IMR-90 (cell line): ENCODE measurements around the gene GTPBP4. TPM values are rescaled to one million over a fixed set of nuclear protein-coding genes. Genes with fewer than 3 reads are reported as not detected.

Experiments
- ATAC-seq: fragments of 200-7000 bp; cut with Tn5 transposase; 2 replicates; pipeline ENCODE4 v1.9.1; 2020; ENCODE audit warnings: low read depth, mild to moderate bottlenecking, moderate library complexity
- BruUV-seq: library from RNA; stranded (reverse); fragments of 400-500 nt; replicated peaks from 2 replicates; lab custom pipeline; 2021; lab: Mats Ljungman, UMichigan
- CTCF ChIA-PET: fragments of 300-600 bp; formaldehyde crosslinking; extraction: SDS; loops from one replicate; lab custom pipeline; 2021; ENCODE audit warnings: antibody characterized with exemption; lab: Yijun Ruan, JAX
- POLR2A ChIA-PET: fragments of 300-600 bp; sonication (Branson Sonifier 250); formaldehyde crosslinking; loops from one replicate; lab custom pipeline; 2022; ENCODE audit warnings: antibody characterized with exemption; ENCODE audit not compliant: unreplicated experiment; lab: Charles Lee
- DNase-seq: peaks from one replicate; pipeline ENCODE4 v3.0.0; 2013
- H2AFZ ChIP-seq: replicated peaks from 2 replicates; pipeline ENCODE3; 2013; ENCODE audit warnings: low read length, mild to moderate bottlenecking; ENCODE audit not compliant: poor library complexity
- H2AK5ac ChIP-seq: 2 replicates; pipeline ENCODE4 v1.6.1; 2013; ENCODE audit warnings: low read depth, low read length, inconsistent platforms
- H2AK9ac ChIP-seq: replicated peaks from 2 replicates; pipeline ENCODE3; 2013; ENCODE audit warnings: mild to moderate bottlenecking, low read depth, low read length, moderate library complexity; ENCODE audit not compliant: poor library complexity
- H2BK120ac ChIP-seq: 2 replicates; pipeline ENCODE4 v1.6.1; 2013; ENCODE audit warnings: low read depth, low read length, inconsistent platforms
- H2BK15ac ChIP-seq: 3 replicates; pipeline ENCODE4 v1.6.1; 2013; ENCODE audit warnings: low read depth, low read length, inconsistent platforms
- H2BK20ac ChIP-seq: 2 replicates; pipeline ENCODE4 v1.6.1; 2013; ENCODE audit warnings: low read depth, mild to moderate bottlenecking, inconsistent platforms, low read length, moderate library complexity
- H2BK5ac ChIP-seq: 2 replicates; pipeline ENCODE4 v1.6.1; 2013; ENCODE audit warnings: mild to moderate bottlenecking, low read depth, low read length, inconsistent platforms; ENCODE audit not compliant: poor library complexity, severe bottlenecking
- H3K14ac ChIP-seq: replicated peaks from 2 replicates; pipeline ENCODE4 v1.6.1; 2013; ENCODE audit warnings: low read depth, low read length, inconsistent platforms
- H3K18ac ChIP-seq: 2 replicates; pipeline ENCODE4 v1.6.1; 2013; ENCODE audit warnings: low read depth, low read length, control low read depth
- H3K23ac ChIP-seq: 2 replicates; pipeline ENCODE4 v1.6.1; 2013; ENCODE audit warnings: low read depth, low read length, inconsistent platforms
- H3K27ac ChIP-seq: 2 replicates; pipeline ENCODE4 v1.5.1; 2013; ENCODE audit warnings: mild to moderate bottlenecking, control low read depth, low read length; ENCODE audit not compliant: insufficient read depth
- H3K27me3 ChIP-seq: 2 replicates; pipeline ENCODE4 v1.6.1; 2013; ENCODE audit warnings: low read length; ENCODE audit not compliant: control insufficient read depth, insufficient read depth
- H3K36me3 ChIP-seq: 2 replicates; pipeline ENCODE4 v1.6.1; 2013; ENCODE audit warnings: low read length, mixed read lengths; ENCODE audit not compliant: control insufficient read depth, insufficient read depth
- H3K4ac ChIP-seq: 2 replicates; pipeline ENCODE4 v1.6.1; 2013; ENCODE audit warnings: low read depth, low read length, inconsistent platforms
- H3K4me1 ChIP-seq: 2 replicates; pipeline ENCODE4 v1.6.1; 2013; ENCODE audit warnings: low read length, mixed read lengths; ENCODE audit not compliant: control insufficient read depth, insufficient read depth
- H3K4me2 ChIP-seq: 2 replicates; pipeline ENCODE4 v1.6.1; 2013; ENCODE audit warnings: low read depth, mild to moderate bottlenecking, control low read depth, low read length, moderate library complexity
- H3K4me3 ChIP-seq: 2 replicates; pipeline ENCODE4 v1.5.1; 2013; ENCODE audit warnings: low read depth, mild to moderate bottlenecking, control low read depth, low read length, moderate library complexity; ENCODE audit not compliant: insufficient read depth
- H3K56ac ChIP-seq: 2 replicates; pipeline ENCODE4 v1.6.1; 2013; ENCODE audit warnings: low read length, inconsistent platforms; ENCODE audit not compliant: insufficient read depth; ENCODE audit errors: extremely low read depth
- H3K79me1 ChIP-seq, 2 experiments: 2 replicates each; pipeline ENCODE4 v1.6.1; 2013; ENCODE audit warnings: low read length in 2 of 2, inconsistent platforms in 1 of 2, low read depth in 1 of 2
- H3K9ac ChIP-seq: 2 replicates; pipeline ENCODE4 v1.6.1; 2013; ENCODE audit warnings: low read depth, low read length, control low read depth
- H3K9me1 ChIP-seq: 2 replicates; pipeline ENCODE4 v1.6.1; 2013; ENCODE audit warnings: low read length, inconsistent platforms; ENCODE audit not compliant: insufficient read depth
- H3K9me3 ChIP-seq: 2 replicates; pipeline ENCODE4 v1.6.1; 2013; ENCODE audit warnings: low read length; ENCODE audit not compliant: control insufficient read depth, insufficient read depth
- H4K20me1 ChIP-seq: 2 replicates; pipeline ENCODE4 v1.6.1; 2013; ENCODE audit warnings: low read length, inconsistent platforms; ENCODE audit not compliant: insufficient read depth
- H4K5ac ChIP-seq: 2 replicates; pipeline ENCODE4 v1.6.1; 2013; ENCODE audit warnings: mild to moderate bottlenecking, low read depth, low read length, control low read depth
- H4K8ac ChIP-seq, 2 experiments: 2 replicates each; pipeline ENCODE4 v1.6.1; 2013; ENCODE audit warnings: low read depth in 2 of 2, low read length in 2 of 2, control low read depth in 1 of 2, inconsistent platforms in 1 of 2
- H4K91ac ChIP-seq: 2 replicates; pipeline ENCODE4 v1.6.1; 2013; ENCODE audit warnings: low read depth, low read length, inconsistent platforms; ENCODE audit not compliant: insufficient read depth
- CHD1 ChIP-seq: IDR thresholded peaks from 2 replicates; pipeline ENCODE4 v1.6.1; 2012; ENCODE audit warnings: low read depth, low read length, improper control_type of control experiment
- MAFK ChIP-seq: IDR thresholded peaks from 2 replicates; pipeline ENCODE4 v1.6.1; 2012; ENCODE audit warnings: low read depth, low read length, improper control_type of control experiment
- MXI1 ChIP-seq: IDR thresholded peaks from 2 replicates; pipeline ENCODE4 v1.6.1; 2012; ENCODE audit warnings: low read depth, mild to moderate bottlenecking, low read length, moderate library complexity, borderline replicate concordance
- NFE2L2 ChIP-seq: fragments of 150-350 bp; IDR thresholded peaks from 2 replicates; pipeline ENCODE4 v1.6.1; 2016; ENCODE audit warnings: low read depth, mild to moderate bottlenecking, low read length
- RAD21 ChIP-seq: IDR thresholded peaks from 2 replicates; pipeline ENCODE4 v1.6.1; 2012; ENCODE audit warnings: low read length, improper control_type of control experiment
- RFX5 ChIP-seq: IDR thresholded peaks from 2 replicates; pipeline ENCODE4 v1.8.0; 2012; ENCODE audit warnings: low read depth, mild to moderate bottlenecking, low read length, moderate library complexity
- SMC3 ChIP-seq: fragments of 150-350 bp; IDR thresholded peaks from 2 replicates; pipeline ENCODE4 v1.6.1; 2016; ENCODE audit warnings: low read depth, mild to moderate bottlenecking, antibody characterized with exemption, low read length, moderate library complexity
- WGBS, 2 experiments: methylation state at CpG; one replicate each; pipeline versions ENCODE4 v1.1.5 to v1.1.7; 2013; ENCODE audit warnings: missing lambda C conversion rate in 2 of 2; ENCODE audit not compliant: insufficient read length in 1 of 2; ENCODE audit errors: extremely low coverage in 2 of 2; 5-methylcytosine and 5-hydroxymethylcytosine counted together
- dilution Hi-C: fragments of 300-500 bp; cut with HindIII; formaldehyde crosslinking; loops from one replicate; pipeline ENCODE4 v1.14.3; 2018; ENCODE audit warnings: low sequenced_read_pairs; ENCODE audit not compliant: unreplicated experiment
- in situ Hi-C: fragments of 300-500 bp; cut with MboI; formaldehyde crosslinking; loops from 3 replicates; pipeline ENCODE4 v1.14.3; 2019; ENCODE audit warnings: low sequenced_read_pairs, inconsistent platforms, mixed read lengths
- intact Hi-C: fragments of 100-400 bp; cut with micrococcal nuclease; formaldehyde crosslinking; loops from 2 replicates; pipeline ENCODE4 v1.10.0; 2022
- polyA plus RNA-seq, 3 experiments: library from polyadenylated mRNA; depleted of rRNA; stranded (reverse); fragments of >200 nt; gene quantifications; 2 replicates each; pipeline ENCODE4 v1.2.3, GENCODE V29; 2012; ENCODE audit warnings: low replicate concordance in 1 of 3
- total RNA-seq: library from RNA; depleted of rRNA; stranded (reverse); fragments of >200 nt; gene quantifications from 2 replicates; pipeline ENCODE4 v1.2.3, GENCODE V29; 2012
- TF ChIP-seq, protein P1 (sequence below): fragments of 150-350 bp; IDR thresholded peaks from 2 replicates; pipeline ENCODE4 v1.6.1; 2016; ENCODE audit warnings: low read depth, mild to moderate bottlenecking, low read length, moderate library complexity, borderline replicate concordance
- TF ChIP-seq, protein P2 (sequence below): conservative IDR thresholded peaks from 2 replicates; pipeline ENCODE4 v1.5.1; 2012; ENCODE audit warnings: mild to moderate bottlenecking, low read depth, low read length, improper control_type of control experiment

GTPBP4 gene
- total and polyA plus RNA-seq, 2 of the 4 experiments (the other 2 are of a cell fraction), result 46.2 to 48.6 TPM

DNA sequence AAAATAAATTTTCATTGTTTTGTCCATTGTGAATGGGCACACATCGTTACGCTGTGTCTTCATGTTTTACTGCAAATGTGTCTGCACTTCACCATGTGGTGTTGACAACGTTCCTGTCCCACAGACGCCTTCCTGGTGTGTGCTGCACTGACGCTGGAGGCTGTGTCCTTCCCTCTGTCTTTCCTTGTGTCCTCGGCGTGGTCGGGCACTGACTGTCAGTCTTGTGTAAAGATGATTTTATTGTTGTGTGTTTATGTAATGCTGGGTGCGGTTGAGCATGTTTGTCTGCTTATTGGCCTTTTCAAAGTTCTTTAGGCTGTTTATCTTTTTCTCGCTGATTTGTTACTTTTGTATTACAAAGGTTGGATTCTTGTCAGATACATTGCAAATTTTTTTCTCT lies 19.3 kb downstream of the GTPBP4 start (continued):
- TF ChIP-seq, protein P1, sequence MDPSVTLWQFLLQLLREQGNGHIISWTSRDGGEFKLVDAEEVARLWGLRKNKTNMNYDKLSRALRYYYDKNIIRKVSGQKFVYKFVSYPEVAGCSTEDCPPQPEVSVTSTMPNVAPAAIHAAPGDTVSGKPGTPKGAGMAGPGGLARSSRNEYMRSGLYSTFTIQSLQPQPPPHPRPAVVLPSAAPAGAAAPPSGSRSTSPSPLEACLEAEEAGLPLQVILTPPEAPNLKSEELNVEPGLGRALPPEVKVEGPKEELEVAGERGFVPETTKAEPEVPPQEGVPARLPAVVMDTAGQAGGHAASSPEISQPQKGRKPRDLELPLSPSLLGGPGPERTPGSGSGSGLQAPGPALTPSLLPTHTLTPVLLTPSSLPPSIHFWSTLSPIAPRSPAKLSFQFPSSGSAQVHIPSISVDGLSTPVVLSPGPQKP, result no peak
- no peak for TF ChIP-seq RFX5
- TF ChIP-seq MXI1, result no peak

DNA sequence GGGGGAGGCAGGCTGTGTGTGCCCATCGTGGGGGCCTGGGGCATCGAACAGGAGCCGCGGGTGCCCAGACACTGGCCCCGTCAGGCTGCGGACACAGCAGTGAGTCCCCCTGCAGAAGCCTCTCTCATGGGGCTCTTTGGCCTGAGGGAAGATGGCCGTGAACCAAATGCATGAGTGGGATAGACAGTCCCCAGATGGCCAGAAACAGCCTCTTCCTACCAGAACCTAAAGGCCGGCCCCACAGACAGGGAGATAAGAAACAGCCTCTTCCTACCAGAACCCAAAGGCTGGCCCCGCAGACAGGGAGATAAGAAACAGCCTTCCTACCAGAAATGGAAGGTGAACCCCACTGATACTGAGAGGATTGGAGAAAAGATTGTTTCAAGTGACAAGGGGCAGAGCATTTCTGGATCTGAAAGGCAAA lies 20.8 kb downstream of the GTPBP4 start:
- no peak for ATAC-seq
- Histone ChIP-seq H3K79me1 (peaks cover 26 to 42% of the 10 kb centered on the region in 2 experiments), H4K91ac (no peak overlapping the region), H3K27ac (no peak overlapping the region), H3K4me1 (no peaks in the 10 kb centered on the region), H3K4me3 (no peak overlapping the region), H2BK20ac (no peak overlapping the region), H3K14ac (no peak overlapping the region), H2BK120ac (no peak overlapping the region), H3K9me3 (no peaks in the 10 kb centered on the region), H3K9ac (no peak overlapping the region), H4K8ac (no peak overlapping the region), H3K27me3 (no peaks in the 10 kb centered on the region), H3K4ac (no peak overlapping the region), H2BK15ac (no peak overlapping the region), H4K5ac (no peak overlapping the region), H2BK5ac (no peak overlapping the region), H2AK5ac (no peak overlapping the region), H3K23ac (no peak overlapping the region), H3K36me3 (peaks cover 68% of the 10 kb centered on the region), H3K18ac (no peak overlapping the region), H4K20me1 (peaks cover 18% of the 10 kb centered on the region), H3K9me1 (peaks cover 5% of the 10 kb centered on the region; the same call in 1 of the 2 replicates), H2AK9ac (no peak overlapping the region), H2AFZ (no peak overlapping the region), H3K56ac (no peak overlapping the region), H3K4me2 (no peak overlapping the region)
- dilution Hi-C loops, result no loop called here
- whole genome bisulfite sequencing, 2 experiments, result no CpG with 5 or more reads among the region's 9 CpGs
- DNase-seq, result no peak
- no peak for TF ChIP-seq SMC3
- no peak for TF ChIP-seq CHD1
- TF ChIP-seq, protein P2, sequence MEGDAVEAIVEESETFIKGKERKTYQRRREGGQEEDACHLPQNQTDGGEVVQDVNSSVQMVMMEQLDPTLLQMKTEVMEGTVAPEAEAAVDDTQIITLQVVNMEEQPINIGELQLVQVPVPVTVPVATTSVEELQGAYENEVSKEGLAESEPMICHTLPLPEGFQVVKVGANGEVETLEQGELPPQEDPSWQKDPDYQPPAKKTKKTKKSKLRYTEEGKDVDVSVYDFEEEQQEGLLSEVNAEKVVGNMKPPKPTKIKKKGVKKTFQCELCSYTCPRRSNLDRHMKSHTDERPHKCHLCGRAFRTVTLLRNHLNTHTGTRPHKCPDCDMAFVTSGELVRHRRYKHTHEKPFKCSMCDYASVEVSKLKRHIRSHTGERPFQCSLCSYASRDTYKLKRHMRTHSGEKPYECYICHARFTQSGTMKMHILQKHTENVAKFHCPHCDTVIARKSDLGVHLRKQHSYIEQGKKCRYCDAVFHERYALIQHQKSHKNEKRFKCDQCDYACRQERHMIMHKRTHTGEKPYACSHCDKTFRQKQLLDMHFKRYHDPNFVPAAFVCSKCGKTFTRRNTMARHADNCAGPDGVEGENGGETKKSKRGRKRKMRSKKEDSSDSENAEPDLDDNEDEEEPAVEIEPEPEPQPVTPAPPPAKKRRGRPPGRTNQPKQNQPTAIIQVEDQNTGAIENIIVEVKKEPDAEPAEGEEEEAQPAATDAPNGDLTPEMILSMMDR, result no peak
- no peak for TF ChIP-seq MAFK
- no peak for TF ChIP-seq NFE2L2
- TF ChIP-seq RAD21, result no peak
- CTCF ChIA-PET, result no interaction called here
- intact Hi-C loops, result no loop called here
- POLR2A ChIA-PET, result no interaction called here
- no TSS peak for BruUV-seq
- in situ Hi-C loops, result no loop called here
